Measurements from ENCODE around the gene WDR33. TPM values are rescaled to one million over a fixed set of nuclear protein-coding genes. Genes with fewer than 3 reads are reported as not detected.

WDR33 gene
- total and polyA plus RNA-seq, 9 donors, result 16.3 to 56.2 (median 46.7) TPM

GRCh38 chr2:127702395-127703009 lies 108.5 kb downstream of the WDR33 start:
- 64 to 70% (median 66%) methylated on average over 19 of the region's 19 CpGs for WGBS, 3 donors
- intact Hi-C loops (cut with DNase I), result loop anchor here in 1 of 4 donors (5.0 kb wide), 1 partner anchor 325 kb away; the partner anchor contains the start of gene SAP130

GRCh38 chr2:127701651-127702394 lies 109.1 kb downstream of the WDR33 start:
- Histone ChIP-seq H3K4me1 (ENCODE audit: insufficient read depth) (peaks cover 3% of the 10 kb centered on the region), H3K27ac (peak overlapping the region; percentile 84 to 92), H3K27me3 (no peaks in the 10 kb centered on the region), H3K9me3 (no peaks in the 10 kb centered on the region), H3K36me3 (no peaks in the 10 kb centered on the region), H3K4me3 (peak overlapping the region; percentile 85)
- TF ChIP-seq CTCF (IDR thresholded peaks at IDR 0.05) (peak in 2 of 3 donors; percentile 14 to 40), POLR2A (IDR thresholded peaks at IDR 0.05) (no peak), EP300 (IDR thresholded peaks at IDR 0.05) (no peak)
- 0 to 1% (median 1%) methylated on average over 53 to 108 of the region's 108 CpGs for WGBS, 3 donors
- DNase-seq, result peak; percentile 50 to 78 (median 59)
- intact Hi-C loops (cut with DNase I), result loop anchor here in 1 of 4 donors (5.0 kb wide), 1 partner anchor 325 kb away; the partner anchor contains the start of gene SAP130

More at GRCh38 chr2:127702395-127703009, 108.5 kb downstream of the WDR33 start:
- TF ChIP-seq EP300 (IDR thresholded peaks at IDR 0.05) (no peak), CTCF (IDR thresholded peaks at IDR 0.05) (no peak), POLR2A (IDR thresholded peaks at IDR 0.05) (no peak)
- no peaks in the 10 kb centered on the region for H3K27me3 ChIP-seq
- H3K4me1 ChIP-seq (ENCODE audit: insufficient read depth), result peaks cover 3% of the 10 kb centered on the region
- no peaks in the 10 kb centered on the region for H3K36me3 ChIP-seq
- peak overlapping the region; percentile 84 to 92 for H3K27ac ChIP-seq
- H3K9me3 ChIP-seq, result no peaks in the 10 kb centered on the region
- H3K4me3 ChIP-seq, result peak overlapping the region; percentile 85
- DNase-seq, result no peak

- H3K4me1 ChIP-seq (ENCODE audit: insufficient read depth), result peaks cover 3% of the 10 kb centered on the region
- intact Hi-C loops (cut with DNase I), result loop anchor here in 1 of 4 donors (5.0 kb wide), 1 partner anchor 326 kb away; the partner anchor contains the start of gene SAP130
- no peaks in the 10 kb centered on the region for H3K36me3 ChIP-seq
- H3K4me3 ChIP-seq, result peak within 1 kb of the TSS; percentile 85
- H3K9me3 ChIP-seq, result no peaks in the 10 kb centered on the region
- WGBS, 3 donors, result 0% methylated on average over 23 to 44 of the region's 44 CpGs
- peak within 1 kb of the TSS; percentile 84 to 92 for H3K27ac ChIP-seq
- H3K27me3 ChIP-seq, result no peaks in the 10 kb centered on the region
- TF ChIP-seq EP300 (IDR thresholded peaks at IDR 0.05), result no peak
- TF ChIP-seq POLR2A (IDR thresholded peaks at IDR 0.05), result peak; percentile 64
- TF ChIP-seq CTCF (IDR thresholded peaks at IDR 0.05), result no peak
- peak; percentile 87 to 92 (median 87) for DNase-seq
These were observed 109.7 kb downstream of the WDR33 start, which contains the start of gene SFT2D3 for GRCh38 chr2:127701193-127701650. SFT2D3 (plus strand) TSS chr2:127701497; CDS start chr2:127701529, 32 bp downstream.

DNA sequence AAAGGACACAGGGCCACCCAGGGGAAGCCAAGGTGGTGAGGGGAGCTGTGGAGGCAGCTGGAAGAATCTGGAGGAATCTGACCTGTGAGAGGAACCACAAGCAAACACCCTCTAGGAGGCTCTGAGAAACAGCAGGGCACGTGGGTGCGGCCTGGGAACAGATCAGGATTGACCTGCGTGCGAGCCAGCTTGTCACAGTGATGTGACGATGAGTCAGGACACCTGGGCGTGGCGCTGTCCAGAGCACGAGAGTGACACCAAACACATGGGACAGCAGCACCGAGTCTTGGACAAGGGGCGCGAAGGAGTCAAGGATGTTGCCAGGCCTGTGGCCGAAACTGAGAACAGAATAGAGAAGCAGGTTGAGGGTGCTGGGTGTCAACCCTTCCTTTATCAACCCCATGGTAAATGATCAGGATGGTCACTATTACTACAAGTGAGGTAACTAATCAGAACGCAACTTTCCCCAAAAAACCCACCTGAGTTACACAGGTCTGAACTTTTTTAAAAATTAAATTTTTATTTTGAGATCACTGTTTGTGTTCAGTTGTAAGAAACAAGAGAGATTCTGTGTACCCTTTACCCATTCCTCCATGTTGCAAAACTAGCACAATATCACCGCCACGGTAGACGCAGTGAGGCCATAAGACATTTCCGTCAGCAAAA lies 110.3 kb downstream of the WDR33 start:
- Histone ChIP-seq H3K27me3 (no peaks in the 10 kb centered on the region), H3K27ac (peak overlapping the region in 1 of 2 donors; percentile 92), H3K4me1 (ENCODE audit: insufficient read depth) (peaks cover 3% of the 10 kb centered on the region), H3K36me3 (no peaks in the 10 kb centered on the region), H3K9me3 (no peaks in the 10 kb centered on the region), H3K4me3 (peak overlapping the region; percentile 85)
- TF ChIP-seq CTCF (IDR thresholded peaks at IDR 0.05) (no peak), EP300 (IDR thresholded peaks at IDR 0.05) (no peak), POLR2A (IDR thresholded peaks at IDR 0.05) (no peak)
- 59 to 64% (median 60%) methylated on average over 17 of the region's 17 CpGs for WGBS, 3 donors
- DNase-seq, result peak in 4 of 5 donors; percentile 34 to 56 (median 47)
- intact Hi-C loops (cut with DNase I), result loop anchor here in 1 of 4 donors (5.0 kb wide), 1 partner anchor 327 kb away; the partner anchor contains the start of gene SAP130
